Measurements from ENCODE around the gene RHOT1.
"Not testable (repeated sequence)": the region's sequence is repeated elsewhere in the genome, so short reads cannot be mapped to it uniquely, and the experiment has no call there.

RHOT1 gene

DNA sequence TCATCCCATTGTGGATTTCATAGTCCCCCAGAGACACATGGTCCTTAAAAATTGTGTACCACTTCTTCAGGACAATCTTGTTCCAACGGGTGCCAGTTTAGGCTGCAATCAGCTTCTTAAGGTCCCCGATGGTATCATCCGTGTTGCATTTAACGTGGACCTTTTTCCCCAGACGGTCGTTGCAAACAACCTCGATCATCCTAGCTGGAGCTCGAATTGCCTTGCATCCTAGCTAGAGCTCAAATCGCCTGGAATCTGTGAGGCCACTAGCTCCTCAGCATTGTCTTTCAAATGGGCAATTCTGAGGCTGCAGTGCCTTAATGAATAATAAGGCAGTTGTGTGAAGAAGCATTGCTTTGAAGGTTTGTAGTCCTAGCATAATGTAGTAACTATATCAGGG is 85.6 kb downstream of the RHOT1 start:
- no peak for DNase-seq (ENCODE audit: low read depth)

DNA sequence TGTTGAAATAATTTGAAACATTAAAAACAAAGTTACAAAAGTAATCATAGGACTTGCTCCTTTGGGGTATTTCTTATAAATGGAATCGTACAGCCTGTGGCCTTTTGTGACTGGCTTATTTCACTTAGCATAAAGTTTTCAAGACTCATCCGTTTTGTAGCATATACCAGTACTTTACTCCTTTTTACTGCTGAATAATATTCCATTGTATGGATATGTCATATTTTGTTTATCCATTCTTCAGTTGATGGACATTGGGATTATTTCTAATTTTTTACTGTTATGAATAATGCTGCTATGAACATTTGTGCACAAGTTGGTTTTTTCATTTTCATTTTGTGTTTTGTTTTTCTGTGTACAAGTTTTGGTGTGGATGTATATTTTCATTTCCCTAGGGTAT is 93.3 kb downstream of the RHOT1 start:
- DNase-seq (ENCODE audit: low read depth) = no peak

DNA sequence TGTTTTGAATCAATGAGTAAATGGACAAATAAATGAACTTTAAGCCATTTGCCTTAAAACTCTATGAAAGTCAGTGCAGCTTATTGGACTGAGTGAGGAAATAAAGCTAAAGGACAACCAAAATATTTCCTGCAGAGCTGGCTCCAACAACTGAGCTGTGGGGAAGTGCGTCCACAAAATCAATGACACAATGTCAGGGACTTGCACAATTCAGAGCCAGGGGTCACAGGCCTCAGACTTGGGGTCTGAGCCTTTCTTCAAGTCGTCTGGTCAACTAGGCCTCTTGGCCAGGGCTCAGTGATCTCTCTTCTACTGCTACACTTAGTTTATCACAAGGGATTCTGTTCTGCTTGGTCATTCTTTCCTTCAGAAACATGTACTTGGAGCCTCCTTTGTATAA is 97.2 kb downstream of the RHOT1 start:
- no peak for DNase-seq (ENCODE audit: low read depth)

DNA sequence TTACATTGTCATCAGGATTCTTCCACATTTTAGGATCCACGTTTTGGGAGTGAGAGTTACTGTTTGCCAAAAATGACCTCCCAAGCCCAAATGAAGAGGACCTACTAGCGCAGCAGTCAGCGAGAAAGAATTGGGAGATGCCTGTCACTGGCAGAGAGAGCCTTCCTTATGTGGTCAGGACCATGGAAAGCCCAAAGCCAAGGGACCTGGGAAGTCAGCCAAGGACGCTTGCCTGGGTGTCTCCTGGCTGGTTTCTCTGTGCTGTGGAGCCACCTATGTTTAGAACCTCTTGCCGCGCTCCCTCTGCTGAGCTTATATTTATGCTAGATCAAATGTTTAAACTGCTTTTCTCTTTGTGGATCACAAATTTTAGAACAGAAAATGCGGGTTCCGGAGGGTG is 98.4 kb downstream of the RHOT1 start:
- DNase-seq (ENCODE audit: low read depth) = no peak

DNA sequence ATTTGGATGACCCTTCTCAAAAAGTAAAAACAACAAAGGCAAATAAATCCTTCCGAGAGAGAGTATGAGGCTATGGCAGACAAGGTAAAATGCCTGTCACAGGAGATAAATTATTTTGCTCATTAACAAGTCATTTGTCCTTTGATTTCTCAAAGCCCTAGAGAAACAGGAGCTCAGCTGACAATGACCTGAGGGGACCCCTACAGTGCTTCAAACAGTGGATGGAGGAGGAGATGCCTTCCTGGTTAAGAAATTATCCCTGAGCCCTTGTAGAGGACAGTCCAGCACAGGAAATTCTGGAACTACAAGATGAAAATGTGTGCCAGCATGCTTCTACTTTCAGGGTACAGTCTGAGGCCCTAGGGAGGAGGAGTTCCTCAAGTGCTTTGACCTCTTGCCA is 99.3 kb downstream of the RHOT1 start:
- no peak for DNase-seq (ENCODE audit: low read depth)

DNA sequence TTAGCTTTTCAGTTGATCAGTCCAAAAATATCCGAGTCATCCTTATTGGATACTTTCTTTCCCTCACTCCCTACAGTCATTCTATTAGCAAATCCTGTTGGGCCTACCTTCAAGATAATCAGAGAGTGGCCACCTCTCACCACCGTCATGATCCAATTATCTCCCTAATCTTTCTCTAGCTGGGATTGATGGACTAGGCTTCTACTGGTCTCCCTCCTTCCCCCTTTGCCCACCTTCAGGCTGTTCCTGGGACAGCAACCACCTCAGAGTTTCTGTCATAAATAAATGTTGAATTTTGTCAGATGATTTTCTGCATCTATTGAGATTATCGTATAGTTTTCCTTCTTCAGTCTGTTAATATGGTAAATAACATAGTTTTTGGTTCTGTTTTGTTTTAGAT is 107.2 kb downstream of the RHOT1 start:
- no peak for DNase-seq (ENCODE audit: low read depth)

DNA sequence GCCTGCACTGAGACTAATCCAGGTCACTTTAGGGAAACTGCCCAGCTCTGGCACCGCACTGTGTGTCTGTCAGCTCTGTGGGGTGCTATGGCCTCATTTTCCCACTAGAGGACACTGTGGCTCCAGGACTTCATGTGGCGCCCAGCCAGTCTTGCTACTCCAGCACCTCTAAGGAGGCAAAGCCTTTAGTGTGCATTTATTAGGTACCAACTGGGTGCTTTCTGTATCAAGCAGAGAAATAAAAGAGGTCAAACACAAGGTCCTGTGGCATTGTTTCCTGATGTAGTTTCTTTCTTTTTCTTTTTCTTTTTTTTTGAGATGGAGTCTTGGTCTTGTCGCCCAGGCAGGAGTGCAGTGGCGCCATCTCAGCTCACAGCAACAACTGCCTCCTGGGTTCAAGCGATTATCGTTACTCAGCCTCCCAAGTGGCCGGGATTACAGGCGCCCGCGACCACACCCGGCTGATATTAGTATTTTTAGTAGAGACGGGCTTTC is 110.9 kb downstream of the RHOT1 start:
- DNase-seq (ENCODE audit: low read depth) = peak; percentile 27

DNA sequence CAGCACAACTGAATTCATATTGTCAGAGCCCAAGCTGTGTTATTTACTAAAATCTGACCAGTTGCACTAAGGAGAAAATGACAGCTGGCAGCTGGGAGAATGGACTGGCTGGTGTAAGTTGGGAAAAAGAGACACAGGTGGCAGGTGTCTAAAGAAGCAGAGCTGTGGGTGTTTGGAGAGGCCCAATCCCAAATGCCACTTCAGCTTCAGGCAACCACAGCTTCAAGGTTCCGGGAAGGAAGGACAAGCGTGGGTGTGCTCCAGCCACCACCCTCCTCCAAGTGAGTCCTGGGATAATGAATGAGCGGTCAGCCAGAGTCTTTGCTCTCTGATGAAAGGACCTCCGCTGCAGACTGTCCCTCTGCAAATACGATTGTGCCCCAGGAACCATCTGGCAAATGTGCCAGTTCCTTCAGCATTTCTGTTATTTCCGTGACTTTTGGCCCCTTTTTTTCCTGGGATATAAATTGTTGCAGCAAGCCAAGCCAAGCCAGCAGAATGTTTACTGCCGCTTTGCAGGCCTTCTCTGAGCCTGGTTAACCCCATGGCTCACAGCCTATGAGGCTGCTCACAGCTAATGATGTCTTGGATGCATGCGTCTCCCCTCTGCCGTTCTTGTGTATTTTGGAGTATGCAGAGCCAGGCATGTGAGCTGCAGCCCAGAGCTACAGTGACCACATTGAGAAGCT is 113.9 kb downstream of the RHOT1 start:
- no peak for DNase-seq (ENCODE audit: low read depth)

DNA sequence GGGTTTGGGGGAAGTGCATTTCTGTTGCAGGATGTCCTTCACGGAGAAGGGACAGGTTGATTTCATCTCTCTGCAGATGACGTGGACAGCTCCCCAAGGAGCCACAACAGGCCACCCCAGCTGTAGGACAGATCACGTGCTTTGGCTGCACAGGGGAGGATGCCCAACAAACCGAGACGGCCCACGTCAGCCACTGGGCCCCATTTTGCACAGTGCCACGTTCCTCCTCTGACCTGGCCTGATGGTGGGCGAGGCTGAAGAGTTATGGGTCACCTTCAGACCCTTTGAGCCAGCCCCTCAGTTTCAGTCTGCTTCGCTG is 114.4 kb downstream of the RHOT1 start:
- no peak for DNase-seq (ENCODE audit: low read depth)

DNA sequence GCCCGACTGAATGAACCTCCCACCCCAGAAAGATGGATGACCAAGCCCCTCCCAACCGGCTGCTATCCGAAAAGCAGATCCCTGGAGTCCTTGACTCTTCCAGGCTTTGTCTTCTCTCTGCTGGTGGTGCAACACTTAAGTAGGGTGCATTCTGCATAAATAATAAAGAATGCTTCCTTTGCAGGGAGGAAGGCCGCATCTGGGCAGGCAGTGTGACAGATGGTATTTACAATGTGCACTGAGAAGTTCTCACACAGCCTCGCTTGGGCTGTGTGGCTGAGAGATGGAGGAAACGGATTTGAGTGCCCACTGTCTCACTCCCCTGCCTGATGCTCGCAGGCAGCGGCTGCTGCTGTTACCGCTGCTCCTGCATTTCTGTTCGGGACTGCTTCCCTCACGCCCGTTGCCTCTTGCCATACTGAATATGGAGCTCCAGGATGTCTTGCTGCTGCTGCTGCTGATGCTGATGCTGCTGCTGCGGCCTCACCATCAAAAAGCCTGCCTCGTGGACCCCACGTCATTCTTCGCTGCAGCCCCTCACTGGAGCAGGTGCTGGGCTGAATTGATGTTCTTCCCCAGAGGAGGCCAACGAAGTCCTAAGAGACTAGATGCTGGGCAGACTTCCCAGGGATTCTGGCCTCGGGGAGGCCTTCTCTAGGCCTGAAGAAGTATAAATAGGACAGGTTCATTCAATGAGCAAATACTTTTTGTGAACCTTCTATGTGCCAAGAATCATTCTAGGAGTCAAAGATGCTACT is 116.3 kb downstream of the RHOT1 start:
- no peak for DNase-seq (ENCODE audit: low read depth)

DNA sequence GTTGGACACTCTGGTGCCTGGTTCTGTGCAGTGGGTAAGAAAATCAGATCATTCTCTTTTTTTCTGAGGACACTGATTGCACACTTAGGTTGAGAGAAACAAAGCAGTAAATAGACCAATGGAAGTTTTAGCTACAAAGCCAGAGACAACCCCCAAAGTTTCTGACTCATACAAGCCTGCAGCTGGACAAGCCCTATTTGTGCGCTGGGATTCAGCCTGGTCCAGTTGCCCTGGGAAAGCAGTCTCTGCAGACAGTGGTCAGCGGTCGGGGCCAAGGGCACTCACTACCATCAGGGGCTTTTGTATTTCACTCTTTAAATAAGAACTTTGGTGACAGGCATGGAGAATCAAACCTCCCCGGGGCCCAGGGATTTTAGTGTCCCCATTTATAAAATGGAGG is 117.3 kb downstream of the RHOT1 start:
- no peak for DNase-seq (ENCODE audit: low read depth)

DNA sequence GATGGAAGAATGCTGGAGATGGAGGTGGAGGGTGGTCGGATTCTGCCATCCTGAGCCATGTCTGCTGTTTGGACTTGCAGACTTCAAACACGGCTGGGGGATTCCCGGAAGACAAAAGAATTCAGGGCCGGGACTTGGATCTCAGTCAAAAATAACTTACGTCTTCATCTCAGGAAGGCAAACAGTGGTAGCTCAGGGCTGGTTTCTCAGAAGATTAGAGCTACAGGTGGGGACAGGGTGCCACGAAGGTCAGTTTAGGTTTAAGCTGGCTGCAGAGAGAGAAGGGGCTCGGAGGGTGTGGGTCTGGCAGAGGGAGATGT is 119.1 kb downstream of the RHOT1 start:
- no peak for DNase-seq (ENCODE audit: low read depth)

DNA sequence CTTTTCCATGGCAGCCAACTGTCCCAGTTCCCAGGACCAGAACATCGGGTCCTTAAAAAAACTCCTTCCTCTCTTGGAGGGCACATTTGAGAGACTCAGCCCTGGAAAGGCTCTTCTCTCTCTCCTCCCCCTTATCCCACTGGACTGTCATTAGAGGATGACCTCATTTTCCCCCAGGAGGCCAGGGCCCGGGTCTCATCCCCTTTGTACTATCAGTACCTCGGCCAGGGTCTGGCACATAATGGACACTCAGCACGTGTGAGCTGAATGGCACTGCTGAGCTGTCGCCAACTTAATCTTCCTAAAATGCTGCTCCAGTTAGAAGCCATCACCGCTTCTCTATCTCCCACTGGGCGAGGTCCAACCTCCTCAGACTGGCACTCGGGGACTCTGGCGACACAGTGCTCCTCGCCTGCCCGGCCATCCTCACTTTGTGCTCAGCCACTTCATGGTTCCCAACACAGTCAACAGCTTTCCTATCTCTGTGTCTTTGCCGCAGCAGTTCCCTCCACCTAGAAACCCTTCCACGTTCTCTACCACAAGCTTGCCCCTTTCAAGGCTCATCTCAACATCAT is 119.7 kb downstream of the RHOT1 start:
- no peak for DNase-seq (ENCODE audit: low read depth)

DNA sequence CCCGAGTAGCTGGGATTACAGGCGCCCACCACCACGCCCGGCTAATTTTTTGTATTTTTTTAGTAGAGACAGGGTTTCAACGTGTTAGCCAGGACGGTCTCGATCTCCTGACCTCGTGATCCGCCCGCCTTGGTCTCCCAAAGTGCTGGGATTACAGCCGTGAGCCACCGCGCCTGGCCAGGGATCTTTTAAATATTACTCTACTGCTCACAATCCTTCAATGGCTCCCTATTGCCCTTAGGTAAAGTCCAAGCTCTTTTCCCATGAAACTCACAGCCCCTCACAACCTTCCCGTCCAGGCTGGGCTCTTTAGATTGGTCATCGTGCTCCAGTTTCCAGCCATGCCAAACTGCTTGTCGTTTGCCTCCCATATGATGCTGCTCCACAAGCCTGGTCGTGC is 121.2 kb downstream of the RHOT1 start:
- DNase-seq (ENCODE audit: low read depth) = not testable (repeated sequence)

DNA sequence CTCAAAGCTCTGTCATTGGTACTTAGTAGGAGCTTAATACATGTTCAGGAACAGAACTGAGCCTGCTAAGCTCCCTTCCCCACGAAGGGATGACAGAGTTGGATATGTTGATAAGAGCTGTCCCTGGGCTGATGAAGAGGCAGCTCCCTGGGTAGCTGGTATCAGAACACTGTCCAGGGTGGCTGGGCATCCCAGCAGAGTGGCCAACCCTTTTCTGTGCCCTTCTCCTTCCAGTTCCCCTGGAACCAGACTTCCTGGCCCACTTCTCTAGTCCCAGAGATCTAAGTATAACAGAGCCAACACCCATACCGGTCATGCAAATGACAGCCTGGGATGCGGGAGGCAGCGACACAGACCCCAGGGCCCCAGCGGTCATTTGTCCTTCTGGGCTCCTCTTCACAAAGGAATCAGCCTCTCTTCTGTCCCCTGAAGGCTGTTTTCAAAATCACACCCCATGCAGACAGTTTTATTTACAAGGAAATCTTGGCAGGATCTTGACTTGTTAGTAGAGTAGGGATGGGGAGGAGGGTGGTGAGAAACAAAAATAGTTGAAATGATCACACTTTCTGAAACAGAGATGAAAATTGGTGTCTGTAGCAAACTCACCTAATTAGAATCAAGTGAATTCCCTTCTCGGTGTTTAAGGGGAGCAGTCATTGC is 122.0 kb downstream of the RHOT1 start:
- no peak for DNase-seq (ENCODE audit: low read depth)

DNA sequence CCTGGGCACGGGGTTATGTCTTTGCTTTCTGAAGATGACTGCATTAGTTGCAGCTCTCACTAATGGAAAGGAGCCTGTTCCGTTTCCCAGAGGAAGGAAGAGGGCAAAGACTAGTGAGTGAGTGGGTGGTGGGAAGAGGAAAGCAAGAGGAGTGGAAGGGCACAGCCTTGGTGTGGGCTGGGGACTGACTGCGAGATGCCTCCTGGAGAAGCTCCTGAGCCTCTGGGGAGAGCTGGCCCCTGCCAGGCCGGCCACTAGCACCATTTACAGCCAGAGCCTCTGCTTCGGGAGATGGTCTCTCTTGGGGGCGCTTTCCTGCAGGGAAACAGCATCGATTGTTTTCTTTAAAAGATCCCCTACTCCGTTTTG is 122.5 kb downstream of the RHOT1 start:
- DNase-seq (ENCODE audit: low read depth) = no peak

DNA sequence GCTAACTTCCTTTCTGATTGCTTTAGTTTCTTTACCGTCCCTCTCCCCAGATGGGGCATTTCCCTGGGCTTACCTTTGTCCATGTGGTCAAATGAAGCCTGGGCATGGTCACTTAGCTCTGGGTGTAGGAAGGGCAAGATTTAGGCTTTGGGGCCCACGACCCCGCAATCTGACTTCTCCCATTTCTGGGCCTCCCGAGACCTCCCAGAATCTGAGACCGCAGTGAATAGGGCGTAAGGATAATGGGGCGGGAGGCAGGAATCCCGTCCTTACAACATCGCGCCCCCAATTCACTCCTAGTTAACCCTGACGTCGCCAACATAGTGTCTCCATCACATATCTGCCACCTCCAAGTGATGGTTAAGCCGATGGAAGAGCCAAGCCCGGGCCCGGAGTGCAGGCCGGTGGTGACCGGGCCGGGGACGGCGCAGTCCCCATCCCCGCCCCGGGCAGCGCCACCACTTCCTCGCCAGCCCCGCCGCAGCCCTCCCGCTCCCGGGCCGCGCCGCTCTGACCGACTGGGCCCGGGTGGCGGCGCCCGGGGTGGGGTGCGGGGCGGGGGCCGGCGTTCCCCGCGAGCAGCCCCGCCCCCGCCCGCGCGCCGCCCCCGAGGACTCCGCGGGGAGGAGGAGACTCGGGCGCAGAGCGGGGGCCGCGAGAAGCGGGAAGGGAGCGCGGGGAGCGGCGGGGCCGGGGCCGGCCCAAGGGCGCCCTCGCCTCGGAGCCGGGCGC is 123.1 kb downstream of the RHOT1 start, which contains the start of gene RHBDL3:
Gene RHBDL3, plus strand, starts transcription at position 641 of the 732 bp plus-strand sequence. CDS start 358 bp downstream, outside the sequence.
- no peak for DNase-seq (ENCODE audit: low read depth)

DNA sequence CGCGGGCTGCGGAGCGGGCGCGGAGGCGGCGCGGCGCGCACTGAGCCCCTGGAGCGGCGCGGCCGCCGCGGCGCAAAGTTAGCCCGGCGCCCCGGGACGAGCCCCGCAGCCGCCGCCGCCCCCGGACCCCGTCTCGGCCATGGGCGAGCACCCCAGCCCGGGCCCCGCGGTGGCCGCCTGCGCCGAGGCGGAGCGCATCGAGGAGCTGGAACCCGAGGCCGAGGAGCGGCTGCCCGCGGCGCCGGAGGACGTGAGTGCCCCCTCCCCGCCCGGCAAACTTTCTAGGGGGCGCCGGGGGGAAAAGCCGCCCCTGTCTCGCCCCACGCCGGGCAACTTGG is 123.7 kb downstream of the RHOT1 start:
- DNase-seq (ENCODE audit: low read depth) = no peak

DNA sequence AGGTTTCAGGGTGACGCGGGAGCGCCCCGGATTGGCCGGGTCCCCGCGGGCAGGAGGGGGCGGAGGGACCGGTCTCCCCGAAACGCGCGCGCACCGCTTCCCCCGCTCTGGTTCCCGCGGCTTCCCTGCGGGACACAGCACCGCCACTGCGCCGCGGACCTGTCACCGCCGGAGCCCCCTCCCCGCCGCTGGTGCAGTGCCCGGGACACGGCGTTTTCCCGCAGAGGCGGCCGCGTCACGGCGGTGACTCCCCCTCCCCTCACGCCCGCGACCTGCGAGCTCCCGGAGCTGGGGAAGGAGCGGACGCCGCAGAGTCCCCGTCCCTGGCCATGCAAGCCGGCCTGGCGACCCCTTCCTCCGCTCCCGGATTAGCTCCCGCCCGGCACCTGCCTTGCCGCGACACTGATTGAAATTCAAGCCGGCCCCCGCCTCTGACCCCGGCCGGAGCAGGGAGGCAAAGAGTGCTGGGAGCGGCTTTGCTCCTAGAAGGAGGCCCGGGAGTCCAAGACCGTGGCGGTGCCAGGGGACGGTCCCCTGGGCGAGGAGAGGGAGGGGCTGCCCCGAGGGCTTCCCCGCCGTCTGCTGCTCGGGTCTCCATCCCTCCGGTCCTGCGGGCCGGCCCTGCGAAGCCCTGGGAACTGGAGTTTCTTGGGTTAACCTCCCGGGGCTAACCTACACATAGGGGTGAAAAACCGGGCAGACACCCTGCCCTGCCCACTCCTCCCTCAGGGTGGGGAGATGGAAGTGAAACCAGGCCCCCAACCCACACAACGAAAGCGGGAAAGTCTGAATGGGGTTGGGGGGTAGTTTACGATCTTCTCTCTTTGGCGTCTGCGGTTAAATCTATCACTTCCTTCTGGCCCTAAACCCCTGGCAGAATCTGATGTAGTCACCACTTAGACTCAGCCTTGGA is 124.3 kb downstream of the RHOT1 start:
- no peak for DNase-seq (ENCODE audit: low read depth)

DNA sequence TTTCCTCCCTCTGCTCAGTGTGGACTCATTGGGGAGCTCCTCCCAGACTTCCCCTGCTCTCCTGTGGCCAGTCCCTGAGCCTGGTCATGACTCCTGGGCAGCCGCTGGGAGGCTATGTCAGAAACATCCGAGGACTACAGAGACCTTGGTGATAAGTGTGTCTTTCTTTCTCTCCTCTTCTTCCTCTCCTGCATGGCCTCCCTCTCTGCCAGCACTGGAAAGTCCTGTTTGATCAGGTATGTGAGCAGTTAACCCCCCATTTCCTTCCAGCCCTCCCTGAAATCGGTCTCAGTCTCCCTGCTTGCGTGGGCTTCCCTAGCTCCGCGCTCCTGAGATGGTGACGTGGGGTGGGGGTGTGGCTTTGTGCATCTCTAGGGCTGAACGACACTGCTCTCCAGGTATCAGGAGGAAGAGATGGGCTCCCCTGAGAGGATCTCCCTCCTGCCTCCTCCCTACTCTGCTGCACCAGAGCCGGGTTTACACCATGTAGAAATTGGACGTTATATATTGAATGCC is 125.4 kb downstream of the RHOT1 start:
- no peak for DNase-seq (ENCODE audit: low read depth)

DNA sequence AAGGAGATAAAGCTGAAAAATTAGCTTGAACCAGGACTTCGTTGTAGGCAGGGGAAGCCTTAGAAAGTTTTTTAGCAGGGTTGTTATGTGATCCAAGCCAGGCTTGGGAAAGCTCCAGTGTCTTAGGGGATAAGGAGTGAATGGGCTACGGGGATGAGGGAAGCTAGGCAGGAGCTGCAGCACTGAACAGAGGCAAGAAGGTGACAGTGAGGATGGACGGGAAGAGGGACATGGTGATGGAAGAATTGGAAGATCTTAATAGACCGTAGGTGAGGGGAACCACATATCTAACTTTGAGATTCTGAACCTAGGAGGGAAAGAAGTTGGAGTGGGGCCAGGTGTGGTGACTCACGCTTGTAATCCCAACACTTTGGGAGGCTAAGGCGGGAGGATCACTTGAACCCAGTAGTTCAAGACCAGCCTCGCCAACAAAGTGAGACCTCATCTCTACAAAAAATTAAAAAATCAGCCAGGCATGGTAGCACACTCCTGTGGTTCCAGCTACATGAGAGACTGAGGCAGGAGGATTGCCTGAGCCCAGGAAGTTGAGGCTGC is 126.5 kb downstream of the RHOT1 start:
- no peak for DNase-seq (ENCODE audit: low read depth)
